A172 (cell line): ENCODE data around the gene RPS4Y2. TPM values are rescaled to one million over a fixed set of nuclear protein-coding genes. Genes with fewer than 3 reads are reported as not detected.

Source experiments
- DNase-seq: peaks from one replicate; pipeline ENCODE4 v3.0.0-alpha.2; 2015; ENCODE audit warnings: low spot score
- total RNA-seq: library from RNA; depleted of rRNA; stranded (reverse); fragments of >200 nt; shearing (Covaris generic); gene quantifications from 2 replicates; pipeline ENCODE4 v1.2.3, GENCODE V29; 2014; rRNA removed

Gene RPS4Y2
- not detected in 2 replicates for total RNA-seq

DNA sequence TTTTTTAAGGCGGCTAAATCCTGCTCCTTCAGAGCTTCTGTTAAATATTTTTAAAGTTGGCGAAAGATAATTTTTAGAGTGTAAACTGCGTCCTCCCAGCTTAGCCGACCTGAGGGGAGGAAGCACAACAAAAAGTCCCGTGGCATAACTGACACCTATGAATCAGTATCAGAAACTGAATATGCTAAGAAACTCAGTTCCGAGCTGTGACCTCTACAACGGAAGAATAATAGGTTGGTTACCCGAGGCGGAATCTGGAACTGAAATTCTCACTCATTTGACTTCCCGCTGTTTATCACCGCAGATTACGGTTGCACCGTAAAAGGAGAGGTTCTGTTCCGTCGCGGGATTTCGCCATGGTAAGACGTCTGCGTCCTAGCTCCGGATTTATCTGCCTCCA is at the start of gene RPS4Y2:
Gene RPS4Y2 (plus strand): TSS at position 301 of the 400 bp plus-strand sequence. CDS start 56 bp downstream, at position 357.
- DNase-seq, result no peak

DNA sequence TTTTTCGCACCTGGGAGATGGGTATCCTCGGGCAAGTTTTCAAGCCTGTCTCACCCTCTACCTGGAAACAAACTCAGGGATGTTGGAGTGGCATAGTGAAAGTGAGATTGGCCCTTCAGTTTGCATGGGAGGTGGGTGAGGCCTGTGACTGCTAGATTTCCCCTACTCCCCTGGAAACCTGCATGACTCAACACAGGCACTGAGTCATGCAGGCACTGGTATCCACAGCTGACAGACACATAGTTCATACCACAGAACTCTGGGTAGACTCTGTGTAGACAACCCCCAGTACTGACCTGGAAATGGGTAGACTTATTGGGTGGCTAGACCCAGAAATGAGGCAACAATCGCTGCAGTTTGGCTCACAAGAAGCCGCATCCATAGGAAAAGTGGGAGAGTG is 41.5 kb upstream of the RPS4Y2 start:
- peak; percentile 1 for DNase-seq

- DNase-seq, result no peak
Measured at GRCh38 chrY:20726184-20726907, 29.6 kb upstream of the RPS4Y2 start.

DNA sequence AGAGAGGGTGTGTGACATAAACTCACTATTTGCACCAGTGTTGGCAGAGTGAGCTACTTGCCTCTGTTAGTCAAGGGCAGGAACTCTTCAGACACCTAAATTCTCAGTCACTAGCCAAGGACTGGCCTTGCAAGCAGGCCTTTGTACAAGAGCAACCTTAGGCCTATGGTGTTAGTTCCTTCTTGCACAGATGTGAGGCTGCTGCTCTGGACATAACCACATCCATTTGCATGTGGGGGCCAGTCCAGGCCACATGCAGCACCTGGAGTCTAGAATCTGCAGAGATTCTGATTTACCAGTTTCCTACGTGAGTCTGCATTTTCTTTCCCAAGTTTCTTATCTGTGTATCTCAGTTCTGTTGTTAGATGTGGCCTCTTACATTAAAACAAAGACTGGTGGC is 20.7 kb upstream of the RPS4Y2 start:
- DNase-seq, result no peak

DNA sequence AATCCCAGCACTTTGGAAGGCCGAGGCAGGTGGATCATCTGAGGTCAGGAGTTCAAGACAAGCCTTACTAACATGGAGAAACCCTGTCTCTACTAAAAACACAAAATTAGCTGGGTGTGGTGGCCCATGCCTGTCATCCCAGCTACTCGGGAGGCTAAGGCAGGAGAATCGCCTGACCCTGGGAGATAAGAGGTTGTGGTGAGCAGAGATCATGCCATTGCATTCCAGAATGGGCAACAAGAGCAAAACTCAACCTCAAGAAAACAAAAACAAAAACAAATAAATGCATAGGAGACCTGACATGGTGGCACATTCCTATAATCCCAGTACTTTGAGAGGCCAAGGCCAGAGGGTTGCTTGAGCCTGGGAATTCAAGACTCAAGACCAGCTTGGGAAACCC is 16.1 kb upstream of the RPS4Y2 start:
- DNase-seq, result no peak

GRCh38 chrY:20740609-20741008 is 15.3 kb upstream of the RPS4Y2 start:
- no peak for DNase-seq

DNA sequence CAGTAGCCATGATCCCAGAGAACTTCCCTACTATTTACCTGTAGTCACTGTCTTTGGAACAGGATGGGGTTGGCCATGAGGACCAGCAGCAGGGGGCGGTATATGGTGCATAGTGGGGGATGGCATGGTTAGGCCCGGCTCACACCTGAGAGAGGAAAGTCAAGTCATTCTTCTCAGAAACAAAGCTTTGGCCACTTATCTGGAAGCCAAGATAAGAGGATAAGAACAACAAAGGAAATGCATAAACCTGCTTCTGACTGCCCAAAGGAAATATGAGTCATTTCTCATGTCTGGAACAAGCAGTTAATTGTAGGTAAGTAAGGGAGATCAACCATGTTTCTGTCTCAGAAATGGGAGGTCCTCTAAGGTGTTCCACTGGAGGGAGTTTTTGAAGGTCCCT is 10.8 kb upstream of the RPS4Y2 start:
- DNase-seq, result no peak

DNA sequence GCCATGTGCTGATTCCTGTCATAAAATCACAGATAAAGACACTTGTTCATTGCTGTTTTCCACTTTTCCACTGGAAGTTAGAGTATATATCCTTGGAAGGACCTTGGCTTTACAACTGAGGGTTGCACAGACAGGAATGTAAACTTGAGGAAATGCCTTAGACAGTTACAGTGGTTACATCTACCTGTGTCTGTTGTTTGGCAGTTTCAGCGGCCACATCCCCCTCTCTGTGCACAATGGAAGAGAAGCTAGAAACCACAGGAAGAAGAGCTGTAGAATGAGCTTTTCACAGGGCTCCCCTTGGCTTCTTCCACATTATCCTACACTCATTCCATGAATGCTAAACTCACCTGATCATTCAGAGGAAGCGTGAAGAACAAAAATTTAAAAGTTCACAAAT is 9.0 kb upstream of the RPS4Y2 start:
- DNase-seq, result no peak

- no peak for DNase-seq
Measured at GRCh38 chrY:20763869-20764268, 8.0 kb downstream of the RPS4Y2 start.

DNA sequence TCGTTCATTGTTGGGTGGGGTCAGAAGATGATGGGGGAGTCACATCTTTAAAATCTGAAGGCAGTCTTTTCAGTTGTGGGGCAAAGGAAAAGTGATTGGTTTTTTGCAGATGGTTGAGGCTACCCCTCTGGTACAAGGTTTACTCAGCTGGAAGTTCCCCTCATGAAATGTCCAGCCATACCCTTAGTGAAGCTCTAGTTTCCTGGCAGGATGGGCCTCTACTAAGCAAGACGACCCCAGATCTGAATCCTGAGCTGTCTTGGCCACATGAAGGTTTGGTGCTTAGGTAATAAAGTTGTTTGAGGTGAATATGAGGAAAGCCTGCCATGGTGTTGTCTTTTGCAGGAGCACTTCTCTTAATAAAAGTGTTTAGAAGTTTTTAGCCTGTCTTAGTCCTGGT is 9.2 kb downstream of the RPS4Y2 start:
- DNase-seq, result no peak

GRCh38 chrY:20770755-20771154 is 14.8 kb downstream of the RPS4Y2 start:
- DNase-seq, result no peak

GRCh38 chrY:20776104-20776503 is 20.2 kb downstream of the RPS4Y2 start:
- DNase-seq, result no peak

DNA sequence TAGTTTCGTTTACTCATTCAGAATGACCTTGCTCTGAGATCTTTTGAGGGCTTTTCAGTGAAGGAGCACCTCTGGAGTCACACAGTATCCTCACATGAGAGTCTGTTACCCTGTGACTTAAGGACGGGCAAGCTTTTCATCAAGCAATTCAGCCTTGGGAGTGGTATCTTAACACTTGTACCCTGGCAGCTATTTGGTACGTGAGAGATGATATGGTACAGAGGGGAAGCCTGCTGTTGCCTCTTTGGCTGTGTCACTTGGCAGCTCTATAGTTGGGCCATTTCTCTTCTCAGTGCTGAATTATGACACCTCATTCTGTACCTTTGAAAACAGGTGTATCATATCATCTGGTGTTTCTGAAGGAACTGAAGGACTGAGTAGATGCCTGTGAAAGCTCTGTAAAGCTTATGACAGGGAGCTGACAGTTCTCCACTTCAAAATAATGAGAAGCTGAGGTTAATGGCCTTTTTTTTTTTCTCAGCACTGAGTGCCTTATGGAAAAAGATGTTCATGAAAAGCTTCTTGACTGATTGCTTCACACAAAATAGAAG is 24.3 kb downstream of the RPS4Y2 start:
- no peak for DNase-seq

GRCh38 chrY:20780776-20781175 is 24.9 kb downstream of the RPS4Y2 start:
- DNase-seq, result no peak

DNA sequence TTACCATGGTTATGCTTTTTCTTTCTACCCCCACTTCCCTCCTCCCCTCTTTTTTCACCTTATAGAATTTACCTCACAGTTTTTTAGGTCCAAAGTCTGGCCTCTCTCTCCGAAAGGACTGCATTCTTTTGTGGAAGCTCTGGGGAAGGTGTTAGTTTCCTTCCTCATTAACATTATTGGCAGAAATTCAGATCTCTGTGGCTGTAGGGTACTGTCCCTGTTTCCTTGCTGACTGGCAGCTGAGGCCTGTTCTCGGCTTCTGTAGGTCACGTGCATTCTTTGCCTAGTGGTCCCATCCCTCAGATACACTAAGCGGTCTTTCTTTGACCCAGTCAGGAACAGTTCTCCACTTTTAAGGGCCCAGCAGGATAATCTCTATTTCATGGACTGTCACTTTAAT is 25.5 kb downstream of the RPS4Y2 start:
- no peak for DNase-seq

- no peak for DNase-seq
Measured at GRCh38 chrY:20784965-20785364, 29.1 kb downstream of the RPS4Y2 start.

- DNase-seq, result no peak
Measured at GRCh38 chrY:20787076-20787475, 31.2 kb downstream of the RPS4Y2 start.

DNA sequence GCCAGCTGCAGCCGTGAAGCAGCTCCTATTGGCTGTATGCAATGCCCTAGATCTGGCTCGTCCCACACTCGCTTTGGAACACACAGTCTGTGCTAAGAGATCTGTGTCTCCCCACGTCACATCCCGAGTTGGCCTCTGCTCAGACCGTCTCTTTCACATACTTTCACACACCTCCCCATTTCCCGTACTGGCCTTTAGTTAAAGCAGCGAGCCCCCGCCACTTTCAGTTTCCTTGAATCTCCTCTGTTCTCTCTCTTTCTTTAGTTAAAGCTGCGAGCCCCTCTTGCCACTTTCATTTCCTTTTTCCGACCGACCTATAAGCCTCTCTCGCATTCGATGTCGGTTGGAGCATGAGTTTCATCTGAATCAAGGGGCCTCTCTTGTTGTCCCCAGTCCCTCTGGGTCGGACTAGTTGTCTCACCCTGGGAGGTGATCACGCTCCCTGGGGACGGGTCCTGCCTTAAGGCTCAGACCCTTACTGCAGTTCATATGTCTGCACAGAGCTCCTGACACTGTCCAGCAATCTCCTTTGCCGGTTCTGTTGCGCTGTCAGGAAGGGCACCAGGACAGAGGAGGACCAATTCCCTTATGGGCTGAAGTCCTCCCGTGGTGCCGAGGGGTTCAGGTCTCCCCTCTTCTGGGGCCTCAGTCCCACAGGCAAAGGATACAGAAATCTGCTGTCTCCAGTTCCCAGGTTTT is 42.6 kb downstream of the RPS4Y2 start:
- DNase-seq, result no peak

GRCh38 chrY:20802659-20803058 is 46.8 kb downstream of the RPS4Y2 start:
- DNase-seq, result no peak

DNA sequence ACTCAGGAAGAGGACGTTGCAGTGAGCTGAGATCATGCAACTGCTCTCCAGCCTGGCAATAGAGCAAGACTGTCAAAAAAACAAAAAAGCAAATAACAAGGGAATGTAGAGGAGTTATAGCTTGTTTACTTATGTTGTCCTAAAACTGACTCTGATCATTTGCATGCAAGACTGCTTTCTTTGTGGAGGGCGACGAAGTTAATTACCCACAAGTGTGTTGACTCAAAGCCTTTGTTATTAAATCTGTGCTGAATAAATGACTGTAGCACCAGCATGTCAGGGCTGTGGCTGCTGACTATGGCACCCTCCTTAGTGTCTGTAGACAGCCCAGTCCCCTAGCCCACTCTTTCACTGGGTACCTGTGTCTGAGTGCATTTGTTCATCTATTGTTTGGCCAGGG is 50.3 kb downstream of the RPS4Y2 start:
- DNase-seq, result no peak

DNA sequence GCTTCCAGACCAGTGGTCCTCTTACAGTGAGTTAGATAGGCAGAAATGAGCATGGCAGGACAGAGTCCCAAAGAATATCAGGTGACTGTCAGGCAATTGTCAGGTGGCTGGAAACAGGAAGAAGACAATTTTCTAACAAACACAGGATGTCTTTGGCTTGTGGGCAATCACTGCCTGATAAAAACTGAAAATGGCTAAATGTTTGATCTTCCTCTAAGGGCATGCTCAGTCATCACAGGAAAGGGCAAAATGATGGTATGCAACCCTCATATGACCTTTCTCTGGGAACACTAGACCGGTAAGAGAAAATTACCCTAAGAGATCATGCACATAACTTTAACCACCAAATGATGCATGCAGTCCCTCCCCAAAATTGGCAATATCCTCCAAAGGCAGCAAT is 57.6 kb downstream of the RPS4Y2 start:
- no peak for DNase-seq

DNA sequence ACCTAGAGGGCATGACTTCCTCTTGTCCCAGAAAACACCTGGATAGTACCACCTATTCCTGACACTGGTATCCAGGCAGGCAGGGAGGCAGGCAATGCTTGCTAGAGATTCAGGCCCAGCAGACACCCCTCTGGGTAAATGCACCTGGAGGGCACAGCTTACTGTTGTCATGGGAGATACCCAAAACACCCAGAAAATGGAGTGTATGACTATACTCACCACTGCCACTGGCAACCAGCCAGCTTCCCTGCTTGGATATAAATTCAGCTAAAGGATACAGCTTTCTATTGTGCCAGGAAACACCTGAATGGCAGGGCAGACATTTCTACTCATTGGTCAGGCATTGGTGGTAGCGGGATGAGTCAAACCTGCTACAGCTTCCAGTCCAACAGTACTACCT is 58.9 kb downstream of the RPS4Y2 start:
- no peak for DNase-seq

DNA sequence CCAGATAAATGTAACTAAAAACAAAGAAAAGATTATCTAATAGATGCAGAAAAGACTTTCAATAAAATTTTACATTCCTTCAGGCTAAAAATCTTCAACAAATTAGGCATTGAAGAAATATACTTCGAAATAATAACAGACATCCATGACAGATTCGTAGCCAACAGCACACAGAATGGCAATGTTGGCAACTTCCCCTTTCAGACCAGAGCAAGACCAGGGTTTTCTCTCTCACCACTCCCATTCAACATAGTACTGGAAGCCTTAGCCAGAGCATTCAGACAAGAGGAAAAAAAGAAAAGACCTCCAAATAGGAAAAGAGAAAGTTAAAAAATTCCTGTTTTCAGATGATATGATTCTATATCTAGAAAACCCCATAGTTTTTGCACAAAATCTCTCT is 61.2 kb downstream of the RPS4Y2 start:
- no peak for DNase-seq
